GM19455 (cell line): ENCODE data around the gene SLC6A16.
"Not testable (repeated sequence)": the region's sequence is repeated elsewhere in the genome, so short reads cannot be mapped to it uniquely, and the experiment has no call there.

Experiments
- ATAC-seq: cut with Tn5 transposase; IDR thresholded peaks from one replicate; pipeline ENCODE4 v1.9.1; 2021; ENCODE audit not compliant: unreplicated experiment

The SLC6A16 gene

GRCh38 chr19:49347191-49347590, 22.2 kb upstream of the SLC6A16 start:
- no peak for ATAC-seq

- no peak for ATAC-seq
These were observed 19.8 kb upstream of the SLC6A16 start for GRCh38 chr19:49344505-49345423.

DNA sequence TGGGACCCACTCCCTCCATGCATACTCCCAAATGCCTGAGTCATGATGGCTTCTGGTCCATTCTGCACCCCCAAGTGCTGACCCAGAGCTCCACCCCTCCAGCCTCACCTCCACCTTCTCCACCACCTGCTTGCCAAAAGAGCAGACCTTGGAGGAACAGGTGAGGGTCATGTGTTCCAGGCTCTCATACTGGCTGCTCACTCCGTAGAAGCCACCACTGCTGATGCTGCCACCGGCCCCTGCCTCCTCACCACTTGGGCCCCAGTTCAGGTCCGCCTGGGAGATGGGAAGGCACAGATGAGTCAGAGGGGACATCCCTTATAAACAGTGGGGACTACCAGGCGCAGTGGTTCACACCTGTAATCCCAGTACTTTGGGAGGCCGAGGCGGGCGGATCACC, 18.1 kb upstream of the SLC6A16 start:
- ATAC-seq, result no peak

GRCh38 chr19:49342291-49342721, 17.3 kb upstream of the SLC6A16 start:
- no peak for ATAC-seq

DNA sequence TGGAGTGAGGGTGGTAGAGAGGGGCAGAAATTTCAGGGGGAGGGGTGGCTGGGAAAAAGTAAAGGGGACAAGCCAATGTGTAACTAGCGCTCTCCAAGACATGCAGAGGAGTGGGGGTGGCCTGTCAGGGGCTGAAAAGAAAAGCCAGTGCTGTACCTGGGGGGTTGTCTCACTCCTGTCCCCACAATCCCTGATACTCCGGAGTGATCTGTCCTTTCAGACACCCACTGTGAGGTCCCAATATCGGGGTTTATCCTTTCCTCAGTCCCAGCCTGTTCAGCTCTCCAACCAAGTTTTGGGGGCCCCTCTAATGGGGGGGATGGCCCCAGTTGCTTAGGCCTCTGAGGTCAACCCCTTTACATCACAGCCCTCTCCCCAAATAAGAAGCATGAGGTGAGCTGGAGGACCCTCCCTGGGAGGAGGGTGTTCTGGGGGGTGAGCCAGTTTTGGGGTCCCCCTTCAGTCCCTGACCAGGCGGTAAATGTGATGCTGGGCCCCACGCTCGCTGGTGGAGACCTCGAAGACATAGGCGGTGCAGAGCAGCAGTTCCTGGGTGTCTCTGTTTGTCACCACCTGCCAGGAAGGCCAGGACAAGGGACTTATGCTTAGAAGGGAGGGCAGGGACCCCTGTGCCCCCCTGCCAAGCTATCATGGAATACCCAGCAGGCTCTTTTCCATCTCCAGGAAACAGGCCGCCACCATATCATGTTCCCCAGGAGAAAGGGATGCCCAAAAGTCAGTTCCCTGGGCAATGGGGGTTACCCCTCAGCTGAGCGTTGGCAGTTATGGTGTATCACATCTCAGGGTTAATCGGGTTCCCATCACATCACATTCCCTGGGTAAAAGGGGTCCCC, 16.1 kb upstream of the SLC6A16 start:
- ATAC-seq, result no peak

GRCh38 chr19:49340069-49340864, 15.3 kb upstream of the SLC6A16 start:
- no peak for ATAC-seq

DNA sequence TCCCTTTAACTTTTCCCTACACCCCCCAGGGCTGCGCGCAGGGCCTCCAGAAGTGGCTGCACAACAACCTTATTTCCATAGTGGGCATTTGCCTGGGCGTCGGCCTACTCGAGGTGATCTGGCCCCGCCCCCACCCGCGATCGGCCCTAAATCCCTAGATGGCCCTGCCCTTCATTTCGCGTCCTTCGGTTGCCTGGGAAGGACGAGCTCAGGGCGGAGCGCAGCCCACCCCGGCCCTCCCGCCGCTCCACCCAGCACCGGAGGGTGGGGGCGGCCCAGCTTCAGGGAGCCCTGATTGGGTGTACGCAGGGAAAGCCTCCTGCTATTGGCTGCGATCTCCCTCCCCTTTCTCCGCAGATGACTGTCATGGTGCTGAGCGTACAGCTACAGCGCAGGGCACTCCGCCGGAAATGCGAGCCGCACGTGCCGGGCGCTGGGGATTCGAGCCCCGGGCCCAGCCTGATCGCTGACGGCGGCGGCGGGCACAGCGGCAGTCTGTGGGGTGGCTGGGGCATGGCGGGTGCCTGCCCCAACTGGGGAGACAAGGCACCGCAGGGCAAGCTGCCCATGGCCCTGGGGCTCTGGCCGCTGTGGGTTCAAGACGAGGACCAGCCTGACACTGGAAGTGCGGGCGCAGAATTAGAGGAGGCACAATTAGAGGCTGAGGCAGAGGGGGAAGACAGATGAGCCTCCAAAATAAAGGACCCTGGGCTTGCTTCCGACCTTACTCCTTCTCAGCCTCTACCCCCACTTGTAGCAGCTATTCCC, 14.5 kb upstream of the SLC6A16 start:
- no peak for ATAC-seq

DNA sequence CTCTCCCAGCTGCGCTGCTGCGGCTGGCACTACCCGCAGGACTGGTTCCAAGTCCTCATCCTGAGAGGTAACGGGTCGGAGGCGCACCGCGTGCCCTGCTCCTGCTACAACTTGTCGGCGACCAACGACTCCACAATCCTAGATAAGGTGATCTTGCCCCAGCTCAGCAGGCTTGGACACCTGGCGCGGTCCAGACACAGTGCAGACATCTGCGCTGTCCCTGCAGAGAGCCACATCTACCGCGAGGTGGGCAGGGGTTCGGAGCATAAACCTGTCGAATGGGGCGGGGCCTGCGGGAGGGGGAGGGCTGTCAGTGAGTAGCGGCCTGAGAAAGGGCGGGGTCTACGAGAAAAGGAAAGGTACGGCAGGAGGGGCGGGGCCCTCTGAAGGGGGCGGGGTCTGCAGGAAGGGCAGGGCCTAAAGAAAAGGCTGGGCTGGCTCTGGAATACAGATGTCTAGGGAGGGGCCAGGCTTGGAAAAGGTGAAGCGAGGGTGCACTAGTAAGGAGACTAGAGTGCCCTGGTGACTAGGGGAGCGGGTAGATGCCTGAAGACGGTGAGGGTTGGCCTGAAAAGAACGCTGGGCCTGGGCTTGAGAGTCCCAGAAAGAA, 13.8 kb upstream of the SLC6A16 start:
- no peak for ATAC-seq

GRCh38 chr19:49338023-49338677, 13.2 kb upstream of the SLC6A16 start:
- no peak for ATAC-seq

- ATAC-seq, result no peak
These were observed 12.5 kb upstream of the SLC6A16 start for GRCh38 chr19:49337267-49338022.

GRCh38 chr19:49336482-49337266, 11.7 kb upstream of the SLC6A16 start:
- ATAC-seq, result no peak

DNA sequence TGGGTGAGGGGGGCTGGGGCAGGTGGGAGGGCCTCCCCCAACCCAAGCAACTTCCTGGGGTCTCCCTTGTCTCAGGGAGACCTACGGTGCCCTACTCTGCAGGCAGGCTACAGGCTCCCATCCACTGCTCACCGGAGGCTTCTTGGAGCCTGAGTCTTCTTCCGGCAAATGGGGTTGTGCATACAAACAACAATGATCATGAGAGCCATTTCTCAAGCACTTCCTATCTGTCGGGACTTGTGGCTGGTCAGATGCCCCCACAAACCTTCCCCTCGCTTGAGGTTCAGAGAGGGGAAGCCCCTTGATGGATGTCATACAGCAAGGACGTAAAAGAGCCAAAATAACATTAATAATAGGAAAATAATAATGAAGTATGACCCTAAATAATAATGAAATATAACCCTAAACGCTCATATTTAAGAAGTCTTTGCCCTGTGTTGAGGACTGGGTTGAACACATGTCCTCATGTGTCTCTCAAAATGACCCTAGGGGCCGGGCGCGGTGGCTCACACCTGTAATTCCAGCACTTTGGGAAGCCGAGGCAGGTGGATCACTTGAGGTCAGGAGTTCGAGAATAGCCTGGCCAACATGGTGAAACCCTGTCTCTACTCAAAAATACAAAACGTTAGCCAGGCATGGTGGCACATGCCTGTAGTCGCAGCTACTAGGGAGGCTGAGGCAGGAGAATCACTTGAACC, 10.9 kb upstream of the SLC6A16 start:
- no peak for ATAC-seq

DNA sequence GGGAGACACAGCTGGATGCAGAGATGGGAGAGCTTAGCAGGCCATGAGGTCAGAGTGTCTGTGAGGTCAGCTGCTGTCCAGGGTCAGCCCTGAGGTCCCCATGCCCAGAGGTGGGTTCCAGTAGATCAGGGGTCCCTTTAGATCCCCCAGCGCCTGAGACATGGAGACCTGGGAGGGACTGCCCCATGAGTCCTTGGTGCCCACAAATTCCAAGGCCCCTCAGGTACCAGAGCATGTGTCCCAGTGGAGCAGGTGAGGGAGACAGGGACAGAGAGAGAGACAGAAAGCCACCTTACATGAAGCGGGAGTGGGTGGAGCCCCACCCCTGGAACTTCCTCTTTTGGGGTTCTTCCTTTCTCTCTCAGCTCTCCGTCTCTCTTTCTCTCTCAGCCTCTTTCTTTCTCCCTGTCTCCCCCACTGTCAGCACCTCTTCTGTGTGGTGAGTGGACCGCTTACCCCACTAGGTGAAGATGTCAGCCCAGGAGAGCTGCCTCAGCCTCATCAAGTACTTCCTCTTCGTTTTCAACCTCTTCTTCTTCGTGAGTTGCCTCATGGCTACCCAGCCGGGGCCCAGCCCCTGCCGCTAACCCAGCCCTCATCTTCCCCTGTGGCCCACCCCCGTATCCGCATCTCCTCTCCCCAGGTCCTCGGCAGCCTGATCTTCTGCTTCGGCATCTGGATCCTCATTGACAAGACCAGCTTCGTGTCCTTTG, 10.2 kb upstream of the SLC6A16 start, which contains the start of gene CD37:
CD37 (plus strand) TSS at position 336 of the 713 bp plus-strand sequence; CDS start at position 471, 135 bp downstream.
- ATAC-seq, result no peak

DNA sequence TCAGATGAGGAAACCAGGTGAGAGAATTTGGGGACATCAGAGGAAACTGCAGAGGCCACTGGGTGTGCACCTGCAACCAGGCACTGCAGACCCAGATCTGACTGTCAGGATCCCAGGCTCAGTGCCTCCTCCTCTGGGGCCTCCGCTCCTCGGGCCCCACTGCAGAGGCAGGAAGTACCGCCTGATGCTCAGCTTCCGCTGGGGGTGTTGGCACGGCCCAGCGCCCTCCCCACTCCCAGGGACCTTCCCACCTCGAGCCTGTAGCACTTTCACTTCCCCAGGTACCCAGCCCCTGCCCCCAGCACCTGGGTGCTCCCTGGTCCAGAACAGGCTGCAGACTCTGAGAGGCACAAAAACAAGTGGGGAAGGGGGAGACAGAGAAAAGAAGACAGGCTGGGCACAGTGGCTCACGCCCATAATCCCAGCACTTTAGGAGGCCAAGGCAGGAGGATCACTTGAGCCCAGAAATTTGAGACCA, 8.9 kb upstream of the SLC6A16 start:
- no peak for ATAC-seq

DNA sequence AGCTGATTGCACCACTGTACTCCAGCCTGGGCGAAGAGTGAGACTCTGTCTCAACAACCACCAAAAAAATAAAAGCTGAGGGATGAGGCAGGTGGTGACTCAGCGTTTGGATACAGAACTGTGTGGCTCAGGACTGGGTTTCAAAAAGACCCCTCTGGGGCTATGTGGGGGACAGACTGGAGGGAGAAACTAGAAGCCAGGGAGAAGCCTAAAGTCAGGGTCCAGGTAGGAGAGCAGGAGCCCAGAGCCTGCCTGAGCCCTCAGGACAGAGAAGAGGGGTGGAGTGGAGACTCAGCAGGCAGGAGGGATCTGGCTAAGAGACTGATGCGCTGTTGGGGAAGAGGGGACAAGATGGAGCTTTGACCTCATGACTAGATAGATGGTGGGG, 8.4 kb upstream of the SLC6A16 start:
- ATAC-seq, result no peak

- ATAC-seq, result not testable (repeated sequence)
These were observed 7.9 kb upstream of the SLC6A16 start for GRCh38 chr19:49332691-49333417.
